Limb (tissue), 2 donors: ENCODE measurements around the gene EPB42.
"Not testable (repeated sequence)": the region's sequence is repeated elsewhere in the genome, so short reads cannot be mapped to it uniquely, and the experiment has no call there.

ENCODE experiments used
- DNase-seq, 2 donors: peaks; one replicate each; pipeline ENCODE4 v3.0.0-alpha.2; 2016; ENCODE audit errors: extremely low spot score in 2 of 2

The EPB42 gene

GRCh38 chr15:43212951-43213350 lies 7.9 kb downstream of the EPB42 start:
- DNase-seq = no peak

GRCh38 chr15:43212299-43212698 lies 8.5 kb downstream of the EPB42 start:
- DNase-seq = no peak

GRCh38 chr15:43211224-43211735 lies 9.5 kb downstream of the EPB42 start:
- DNase-seq = no peak

GRCh38 chr15:43210807-43211206 lies 10.0 kb downstream of the EPB42 start:
- no peak for DNase-seq

- DNase-seq = no peak
Measured at GRCh38 chr15:43210172-43210745, 10.6 kb downstream of the EPB42 start.

GRCh38 chr15:43209059-43209824 lies 11.6 kb downstream of the EPB42 start:
- DNase-seq = no peak

GRCh38 chr15:43208052-43209002 lies 12.5 kb downstream of the EPB42 start:
- no peak for DNase-seq

GRCh38 chr15:43207024-43207423 lies 13.8 kb downstream of the EPB42 start:
- no peak for DNase-seq

GRCh38 chr15:43206054-43206453 lies 14.8 kb downstream of the EPB42 start:
- no peak for DNase-seq

GRCh38 chr15:43204016-43204901 lies 16.6 kb downstream of the EPB42 start:
- peak in 1 of 2 donors; percentile 45 for DNase-seq

GRCh38 chr15:43199945-43200488 lies 20.8 kb downstream of the EPB42 start:
- no peak for DNase-seq

GRCh38 chr15:43198992-43199391 lies 21.8 kb downstream of the EPB42 start:
- DNase-seq = no peak

GRCh38 chr15:43198556-43198955 lies 22.3 kb downstream of the EPB42 start:
- not testable (repeated sequence) for DNase-seq

GRCh38 chr15:43197773-43198172 lies 23.0 kb downstream of the EPB42 start:
- DNase-seq = not testable (repeated sequence)

GRCh38 chr15:43196760-43197548 lies 23.9 kb downstream of the EPB42 start:
- DNase-seq = no peak

GRCh38 chr15:43194795-43195194 lies 26.0 kb downstream of the EPB42 start:
- no peak for DNase-seq

GRCh38 chr15:43193710-43194109 lies 27.1 kb downstream of the EPB42 start:
- no peak for DNase-seq

- DNase-seq = no peak
Measured at GRCh38 chr15:43190178-43190577, 30.6 kb downstream of the EPB42 start.

- no peak for DNase-seq
Measured at GRCh38 chr15:43189296-43189695, 31.5 kb downstream of the EPB42 start.
